ENCODE results near the gene GPR17. TPM values are rescaled to one million over a fixed set of nuclear protein-coding genes. Genes with fewer than 3 reads are reported as not detected.
A peak's percentile ranks its signal among the peaks of the same experiment; 100 is the strongest.

The GPR17 gene
- total and polyA plus RNA-seq, 8 donors, result 0.35 to 1.9 TPM; not detected in 6

DNA sequence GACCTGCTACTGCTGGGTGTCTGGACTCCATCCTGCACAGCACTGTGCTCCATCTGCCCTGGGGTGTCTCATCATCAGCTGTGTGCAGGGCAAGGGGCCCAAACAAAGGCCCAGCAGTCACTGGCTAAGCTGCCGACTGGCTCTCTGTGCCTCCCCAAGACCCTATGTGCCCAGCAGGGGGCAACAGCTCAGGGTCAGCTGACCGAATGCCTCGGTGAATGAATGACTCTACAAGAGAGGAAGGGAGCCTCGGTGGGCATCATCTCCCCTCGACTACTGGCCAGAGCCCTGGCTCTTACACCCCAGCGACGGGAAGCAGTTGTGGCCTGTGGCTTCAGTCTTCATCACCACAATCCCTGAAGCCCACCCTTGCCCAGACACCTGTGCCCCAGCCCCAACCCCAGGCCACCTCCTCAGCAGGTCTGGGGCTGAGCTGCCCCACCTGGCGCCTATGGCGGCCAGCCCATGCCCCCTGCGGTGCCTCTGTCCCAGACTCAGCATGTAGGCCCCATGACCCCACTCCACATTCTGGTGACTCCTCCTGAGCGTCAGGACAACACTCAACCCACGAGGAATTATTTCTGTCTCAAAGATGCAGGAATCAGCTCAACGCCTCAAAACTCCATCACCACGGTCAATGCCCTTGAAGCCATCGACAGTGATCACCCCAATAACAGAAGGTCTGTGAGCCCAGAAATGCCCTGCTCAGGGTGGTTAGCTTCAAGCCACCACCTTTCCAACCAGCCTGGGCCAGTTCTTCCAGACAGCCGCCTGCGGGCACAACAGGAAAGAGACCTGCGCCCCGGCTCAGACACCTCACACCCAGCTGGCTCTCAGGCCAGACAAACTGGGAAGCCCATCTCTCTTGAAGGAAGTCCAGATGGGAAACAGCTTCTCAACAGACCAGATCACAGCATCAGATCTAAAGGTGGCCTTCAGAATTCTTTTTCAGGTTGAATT, 1.6 kb upstream of the GPR17 start:
- Histone ChIP-seq H3K4me1 (no peaks in the 10 kb centered on the region), H3K9me3 (no peaks in the 10 kb centered on the region), H3K27me3 (no peaks in the 10 kb centered on the region), H3K4me3 (no peak overlapping the region), H3K27ac (no peak overlapping the region), H3K36me3 (no peaks in the 10 kb centered on the region)
- TF ChIP-seq, protein P1, sequence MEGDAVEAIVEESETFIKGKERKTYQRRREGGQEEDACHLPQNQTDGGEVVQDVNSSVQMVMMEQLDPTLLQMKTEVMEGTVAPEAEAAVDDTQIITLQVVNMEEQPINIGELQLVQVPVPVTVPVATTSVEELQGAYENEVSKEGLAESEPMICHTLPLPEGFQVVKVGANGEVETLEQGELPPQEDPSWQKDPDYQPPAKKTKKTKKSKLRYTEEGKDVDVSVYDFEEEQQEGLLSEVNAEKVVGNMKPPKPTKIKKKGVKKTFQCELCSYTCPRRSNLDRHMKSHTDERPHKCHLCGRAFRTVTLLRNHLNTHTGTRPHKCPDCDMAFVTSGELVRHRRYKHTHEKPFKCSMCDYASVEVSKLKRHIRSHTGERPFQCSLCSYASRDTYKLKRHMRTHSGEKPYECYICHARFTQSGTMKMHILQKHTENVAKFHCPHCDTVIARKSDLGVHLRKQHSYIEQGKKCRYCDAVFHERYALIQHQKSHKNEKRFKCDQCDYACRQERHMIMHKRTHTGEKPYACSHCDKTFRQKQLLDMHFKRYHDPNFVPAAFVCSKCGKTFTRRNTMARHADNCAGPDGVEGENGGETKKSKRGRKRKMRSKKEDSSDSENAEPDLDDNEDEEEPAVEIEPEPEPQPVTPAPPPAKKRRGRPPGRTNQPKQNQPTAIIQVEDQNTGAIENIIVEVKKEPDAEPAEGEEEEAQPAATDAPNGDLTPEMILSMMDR (IDR thresholded peaks at IDR 0.05), result no peak
- DNase-seq (peak in 2 of 6 donors; percentile 3 to 46), FAIRE-seq (no peak), ATAC-seq (no peak)
- intact Hi-C loops (cut with DNase I), result no loop called here
- whole genome bisulfite sequencing, 2 donors, result 80 to 85% methylated on average over 19 of the region's 19 CpGs

DNA sequence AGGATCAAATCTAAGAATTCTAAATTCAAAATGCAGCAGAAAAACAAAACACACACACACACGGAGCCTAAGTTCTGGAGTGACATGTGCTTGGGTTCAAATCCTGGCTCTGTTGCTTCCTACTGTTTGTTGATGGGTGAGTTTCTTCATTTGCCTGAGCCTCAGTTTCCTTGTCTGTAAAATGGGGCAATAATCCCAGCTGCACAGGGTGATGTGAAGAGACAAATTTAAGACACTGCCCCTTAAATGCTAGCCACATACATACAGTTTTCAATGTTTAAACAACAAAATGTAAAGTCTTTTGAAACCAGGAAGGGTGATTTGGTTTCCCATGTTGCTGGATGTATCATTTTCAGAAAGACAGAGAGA, 943 bp upstream of the GPR17 start:
- Histone ChIP-seq H3K4me1 (peaks cover 0 to 3% (median 0%) of the 10 kb centered on the region in 3 donors), H3K36me3 (no peaks in the 10 kb centered on the region), H3K27ac (no peak overlapping the region), H3K4me3 (no peak overlapping the region), H3K27me3 (no peaks in the 10 kb centered on the region), H3K9me3 (no peaks in the 10 kb centered on the region)
- intact Hi-C loops (cut with DNase I), result no loop called here
- TF ChIP-seq, protein P1 (IDR thresholded peaks at IDR 0.05), result no peak
- ATAC-seq (no peak), FAIRE-seq (no peak), DNase-seq (no peak)
- WGBS, 2 donors, result 51 to 55% methylated on average over 1 of the region's 1 CpG

DNA sequence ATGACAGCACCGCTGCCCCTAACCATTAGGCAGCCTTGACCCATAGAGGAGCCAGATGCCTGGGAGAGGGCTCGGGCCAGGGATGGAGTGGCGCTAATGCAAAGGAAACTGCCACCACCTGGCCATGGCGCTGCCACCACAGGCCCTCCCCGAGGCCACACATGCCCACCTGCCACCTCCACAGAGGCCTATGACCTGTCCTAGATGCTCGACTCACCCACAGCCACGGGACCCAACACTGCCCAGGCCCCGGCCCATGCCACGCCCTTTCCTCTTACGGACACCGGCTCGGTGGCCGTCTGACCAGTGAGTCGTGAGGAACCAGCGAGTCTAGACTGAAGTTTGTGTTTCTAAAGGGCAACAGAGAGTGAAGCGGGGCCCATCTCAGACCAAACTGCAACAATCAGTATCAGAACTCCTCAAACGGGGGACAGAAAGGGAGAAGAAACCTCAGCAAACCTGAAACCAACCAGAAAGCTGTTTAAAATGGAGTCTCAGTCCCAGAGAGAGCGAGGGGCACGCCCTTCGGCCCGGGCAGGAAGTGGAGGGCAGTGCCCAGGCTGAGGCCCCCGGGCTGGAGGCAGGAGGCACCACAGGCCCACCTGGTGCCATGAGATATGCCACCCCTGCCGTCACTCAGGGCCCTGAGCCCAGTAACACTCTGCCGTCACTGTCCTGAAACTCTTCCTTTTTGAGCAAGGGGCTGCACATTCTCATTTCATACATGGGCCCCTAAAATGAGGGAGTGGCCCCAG, 711 bp downstream of the GPR17 start:
- WGBS, 2 donors, result 78 to 82% methylated on average over 24 of the region's 24 CpGs
- intact Hi-C loops (cut with DNase I), result no loop called here
- DNase-seq (peak in 2 of 6 donors; percentile 20 to 55), ATAC-seq (no peak), FAIRE-seq (no peak)
- H3K4me1 ChIP-seq, result peaks cover 0 to 3% (median 0%) of the 10 kb centered on the region in 3 donors
- no peaks in the 10 kb centered on the region for H3K36me3 ChIP-seq
- H3K27me3 ChIP-seq, result no peaks in the 10 kb centered on the region
- no peaks in the 10 kb centered on the region for H3K9me3 ChIP-seq
- no peak overlapping the region for H3K4me3 ChIP-seq
- no peak overlapping the region for H3K27ac ChIP-seq
- TF ChIP-seq, protein P1 (IDR thresholded peaks at IDR 0.05), result no peak

DNA sequence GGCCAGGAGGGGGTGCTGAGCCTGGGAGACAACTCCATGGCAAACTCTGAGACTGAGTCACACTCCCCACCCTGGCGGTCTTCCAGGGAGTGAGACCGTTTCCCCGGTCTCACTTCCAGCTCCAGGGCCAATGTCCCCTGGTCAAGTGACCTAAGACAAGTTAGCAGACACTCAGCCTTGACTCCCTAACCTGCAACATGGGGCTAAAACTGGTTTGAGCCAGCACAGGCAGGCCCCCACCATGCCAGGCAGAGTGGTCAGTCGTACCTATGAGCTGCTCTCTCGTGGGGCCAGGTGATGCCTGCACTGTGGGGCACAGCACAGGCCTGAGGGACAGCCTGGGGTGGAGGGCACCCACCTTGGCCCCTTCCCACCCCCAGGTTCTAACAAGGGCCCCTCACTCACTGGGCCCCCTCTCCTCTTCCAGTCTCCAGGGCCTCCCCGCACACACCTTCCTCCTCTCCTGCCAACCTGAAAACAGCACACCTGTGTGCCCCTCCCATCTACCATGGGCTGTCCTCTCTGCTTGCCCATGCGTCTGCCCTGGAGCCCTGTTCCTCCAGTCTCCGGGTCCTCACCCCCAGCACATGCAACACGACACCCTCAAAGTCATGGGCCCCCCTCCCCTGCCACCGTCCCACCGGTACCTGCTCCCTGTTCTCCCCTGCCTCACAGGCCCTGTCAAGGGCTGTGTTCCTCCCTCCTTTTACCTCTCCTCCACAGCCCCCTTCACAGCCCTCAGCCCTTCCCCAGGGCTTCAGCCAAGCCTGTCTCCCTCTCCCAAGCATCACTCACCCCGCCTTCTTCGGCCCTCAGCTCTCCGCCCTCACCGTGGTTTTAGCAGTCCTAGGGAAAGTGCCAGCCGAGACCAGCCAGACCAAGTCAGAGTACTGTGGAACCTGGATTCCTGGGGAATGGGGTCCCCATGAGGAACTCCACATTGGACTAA, 1.6 kb downstream of the GPR17 start:
- Histone ChIP-seq H3K36me3 (no peaks in the 10 kb centered on the region), H3K27ac (no peak overlapping the region), H3K4me1 (peaks cover 0 to 3% (median 0%) of the 10 kb centered on the region in 3 donors), H3K27me3 (no peaks in the 10 kb centered on the region), H3K4me3 (no peak overlapping the region), H3K9me3 (no peaks in the 10 kb centered on the region)
- DNase-seq, result peak in 2 of 6 donors; percentile 16 to 39
- 71 to 82% methylated on average over 16 of the region's 16 CpGs for WGBS, 2 donors
- TF ChIP-seq, protein P1 (IDR thresholded peaks at IDR 0.05), result no peak
- no peak for ATAC-seq
- no peak for FAIRE-seq
- intact Hi-C loops (cut with DNase I), result no loop called here
